GM12891 (cell line): ENCODE results near the gene OVOL2. TPM values are rescaled to one million over a fixed set of nuclear protein-coding genes. Genes with fewer than 3 reads are reported as not detected.
"Not testable (repeated sequence)": the region's sequence is repeated elsewhere in the genome, so short reads cannot be mapped to it uniquely, and the experiment has no call there.

ENCODE experiments used
- DNase-seq: peaks from one replicate; pipeline ENCODE4 v3.0.0; 2011; ENCODE audit warnings: low spot score; ENCODE audit not compliant: insufficient read length
- FAIRE-seq: peaks from 2 replicates; lab custom pipeline; 2011; peaks lifted over from hg19 to GRCh38; lab: Jason Lieb, UNC
- PAX5 ChIP-seq: IDR thresholded peaks from 2 replicates; pipeline ENCODE4 v1.6.1; 2011; ENCODE audit warnings: low read length, moderate library complexity, mild to moderate bottlenecking; ENCODE audit not compliant: insufficient read depth, severe bottlenecking
- POLR2A ChIP-seq: IDR thresholded peaks from 2 replicates; pipeline ENCODE4 v1.6.1; 2011; ENCODE audit warnings: low read depth, low read length, control low read depth
- POLR2AphosphoS5 ChIP-seq: IDR thresholded peaks from 2 replicates; pipeline ENCODE4 v1.6.1; 2011; ENCODE audit warnings: low read depth, low read length, control low read depth
- POU2F2 ChIP-seq: IDR thresholded peaks from 2 replicates; pipeline ENCODE4 v1.6.1; 2011; ENCODE audit warnings: low read depth, mild to moderate bottlenecking, control low read depth, low read length, moderate library complexity
- SPI1 ChIP-seq: IDR thresholded peaks from 2 replicates; pipeline ENCODE4 v1.6.1; 2011; ENCODE audit warnings: low read depth, low read length, control low read depth
- TAF1 ChIP-seq: IDR thresholded peaks from 2 replicates; pipeline ENCODE4 v1.6.1; 2011; ENCODE audit warnings: low read depth, low read length, control low read depth
- polyA plus RNA-seq: library from polyadenylated mRNA; unstranded; fragments of >200 nt; gene quantifications from one replicate; pipeline ENCODE4 v1.2.1, GENCODE V29; 2012; ENCODE audit warnings: low read depth, missing spikeins, inconsistent platforms; ENCODE audit not compliant: missing spikeins

OVOL2 gene
- not detected for polyA plus RNA-seq

GRCh38 chr20:18057101-18057993 is at the start of gene OVOL2:
Gene OVOL2 (minus strand): TSS chr20:18057916. CDS start chr20:18057634, 282 bp downstream.
- no peak for FAIRE-seq
- TF ChIP-seq POLR2A (no peak), POLR2AphosphoS5 (no peak)
- DNase-seq = no peak

GRCh38 chr20:18103497-18103896 is 45.8 kb upstream of the OVOL2 start:
- TF ChIP-seq PAX5 = no peak
- no peak for TF ChIP-seq SPI1
- no peak for TF ChIP-seq POLR2AphosphoS5
- no peak for TF ChIP-seq TAF1
- TF ChIP-seq POLR2A = no peak
- TF ChIP-seq POU2F2 = no peak
- DNase-seq = no peak

GRCh38 chr20:18101125-18101810 is 43.6 kb upstream of the OVOL2 start:
- DNase-seq (no peak), FAIRE-seq (no peak)
- TF ChIP-seq TAF1 = no peak
- TF ChIP-seq POU2F2 = no peak
- TF ChIP-seq PAX5 = no peak
- TF ChIP-seq POLR2A = no peak
- TF ChIP-seq POLR2AphosphoS5 = no peak
- TF ChIP-seq SPI1 = no peak

More at GRCh38 chr20:18103497-18103896, 45.8 kb upstream of the OVOL2 start:
- FAIRE-seq = no peak

- not testable (repeated sequence) for DNase-seq, FAIRE-seq
Observed at GRCh38 chr20:18100569-18100968, 42.9 kb upstream of the OVOL2 start.

- TF ChIP-seq TAF1 (no peak), POU2F2 (no peak), PAX5 (no peak), POLR2AphosphoS5 (no peak), POLR2A (no peak), SPI1 (no peak)
- DNase-seq (no peak), FAIRE-seq (no peak)
Observed at GRCh38 chr20:18094191-18094590, 36.5 kb upstream of the OVOL2 start.

GRCh38 chr20:18093388-18093787 is 35.7 kb upstream of the OVOL2 start:
- FAIRE-seq (no peak), DNase-seq (no peak)
- TF ChIP-seq POU2F2 (no peak), TAF1 (no peak), SPI1 (no peak), POLR2A (no peak), PAX5 (no peak), POLR2AphosphoS5 (no peak)

GRCh38 chr20:18092890-18093289 is 35.2 kb upstream of the OVOL2 start:
- DNase-seq = no peak
- FAIRE-seq = no peak
- TF ChIP-seq PAX5 (no peak), SPI1 (no peak), TAF1 (no peak), POU2F2 (no peak), POLR2AphosphoS5 (no peak), POLR2A (no peak)

GRCh38 chr20:18091623-18092022 is 33.9 kb upstream of the OVOL2 start:
- TF ChIP-seq POLR2AphosphoS5 (no peak), POLR2A (no peak), TAF1 (no peak), PAX5 (no peak), SPI1 (no peak), POU2F2 (no peak)
- no peak for DNase-seq
- FAIRE-seq = no peak

- FAIRE-seq (no peak), DNase-seq (no peak)
- TF ChIP-seq SPI1 (no peak), TAF1 (no peak), POLR2AphosphoS5 (no peak), PAX5 (no peak), POU2F2 (no peak), POLR2A (no peak)
Observed at GRCh38 chr20:18090477-18090876, 32.8 kb upstream of the OVOL2 start.
